HCT116 (cell line): Measurements from ENCODE around the gene GALNT16. TPM values are rescaled to one million over a fixed set of nuclear protein-coding genes. Genes with fewer than 3 reads are reported as not detected.

Experiments
- ATAC-seq: fragments of 200-7000 bp; cut with Tn5 transposase; 2 replicates; pipeline ENCODE4 v1.9.1; 2020; ENCODE audit warnings: mild to moderate bottlenecking, moderate library complexity
- BruUV-seq: library from RNA; stranded (reverse); fragments of 400-500 nt; replicated peaks from 2 replicates; lab custom pipeline; 2021; lab: Mats Ljungman, UMichigan
- CTCF ChIA-PET: fragments of 300-600 bp; sonication (Branson Sonifier 250); formaldehyde crosslinking; loops from one replicate; lab custom pipeline; 2021; ENCODE audit warnings: antibody characterized with exemption; lab: Charles Lee
- POLR2A ChIA-PET: fragments of 300-600, 350-600 bp; sonication (Branson Sonifier 250); formaldehyde crosslinking; loops from one replicate; lab custom pipeline; 2021; ENCODE audit warnings: antibody characterized with exemption; lab: Charles Lee
- RAD21 ChIA-PET, 2 experiments: fragments of 300-600 bp; sonication (Branson Sonifier 250); formaldehyde crosslinking; loops; one replicate each; lab custom pipeline; 2023; ENCODE audit warnings: low total read pairs in 2 of 2; ENCODE audit not compliant: uncharacterized antibody in 2 of 2, unreplicated experiment in 2 of 2, low non-redundant PET in 1 of 2; lab: Charles Lee
- DNase-seq: peaks from one replicate; pipeline ENCODE4 v3.0.0-alpha.2; 2010; ENCODE audit warnings: low read depth, low spot score
- H2AFZ ChIP-seq: fragments of 200-600 bp; shearing (Covaris generic), sonication (generic); 2 replicates; pipeline ENCODE4 v1.6.1; 2017; ENCODE audit warnings: low read depth, mixed run types, mixed read lengths, antibody characterized with exemption, low read length; ENCODE audit not compliant: poor library complexity, severe bottlenecking
- H3K27ac ChIP-seq: 2 replicates; pipeline ENCODE4 v1.5.1; 2012; ENCODE audit warnings: low read depth, low read length
- H3K27me3 ChIP-seq: fragments of 200-600 bp; sonication (generic); 2 replicates; pipeline ENCODE4 v1.6.1; 2016; ENCODE audit warnings: mixed run types, low read length, mixed read lengths; ENCODE audit not compliant: insufficient read depth
- H3K36me3 ChIP-seq, 2 experiments: fragments of 200-500 bp in 1 of 2; fragments of 200-600 bp in 1 of 2; sonication (Bioruptor generic) in 1 of 2; sonication (generic) in 1 of 2; 2 replicates each; pipeline versions ENCODE4 v1.5.1 to v1.6.1; 2014 to 2016; ENCODE audit warnings: low read length in 2 of 2, inconsistent platforms in 1 of 2, mixed read lengths in 1 of 2, mixed run types in 1 of 2; ENCODE audit not compliant: insufficient read depth in 2 of 2, control insufficient read depth in 1 of 2
- H3K4me1 ChIP-seq, 2 experiments: fragments of 200-600 bp in 1 of 2; sonication (generic) in 1 of 2; 2 replicates each; pipeline versions ENCODE4 v1.5.1 to v1.6.1; 2012 to 2017; ENCODE audit warnings: low read length in 2 of 2, inconsistent platforms in 1 of 2, mild to moderate bottlenecking in 1 of 2, mixed read lengths in 1 of 2, mixed run types in 1 of 2, moderate library complexity in 1 of 2; ENCODE audit not compliant: insufficient read depth in 2 of 2, control insufficient read depth in 1 of 2
- H3K4me2 ChIP-seq: fragments of 200-600 bp; sonication (generic); 2 replicates; pipeline ENCODE4 v1.6.1; 2017; ENCODE audit warnings: mixed run types, low read length, mixed read lengths
- H3K4me3 ChIP-seq, 2 experiments: fragments of 200-600 bp in 1 of 2; sonication (generic) in 1 of 2; replicated peaks in 1 of 2; 2 replicates each; pipeline ENCODE4 v1.5.1; 2011 to 2016; ENCODE audit warnings: low read length in 2 of 2, control low read depth in 1 of 2, low read depth in 1 of 2, mild to moderate bottlenecking in 1 of 2, mixed read lengths in 1 of 2, mixed run types in 1 of 2
- H3K79me2 ChIP-seq: fragments of 200-600 bp; sonication (generic); 2 replicates; pipeline ENCODE4 v1.6.1; 2017; ENCODE audit warnings: mild to moderate bottlenecking, mixed run types, low read length, moderate library complexity, mixed read lengths; ENCODE audit not compliant: insufficient read depth
- H3K9ac ChIP-seq: fragments of 200-600 bp; sonication (generic); 2 replicates; pipeline ENCODE4 v1.6.1; 2016; ENCODE audit warnings: low read length, mixed read lengths
- H3K9me2 ChIP-seq: fragments of 200-600 bp; sonication (generic), shearing (Covaris generic); 2 replicates; pipeline ENCODE4 v1.6.1; 2017; ENCODE audit warnings: mixed run types, mild to moderate bottlenecking, moderate library complexity; ENCODE audit not compliant: insufficient read depth
- H3K9me3 ChIP-seq, 2 experiments: fragments of 200-500 bp in 1 of 2; fragments of 200-600 bp in 1 of 2; sonication (Bioruptor generic) in 1 of 2; sonication (generic) in 1 of 2; 2 replicates each; pipeline ENCODE4 v1.6.1; 2014 to 2017; ENCODE audit warnings: low read length in 2 of 2, mixed read lengths in 2 of 2, inconsistent platforms in 1 of 2, low read depth in 1 of 2, mild to moderate bottlenecking in 1 of 2, mixed run types in 1 of 2, moderate library complexity in 1 of 2; ENCODE audit not compliant: control insufficient read depth in 1 of 2, insufficient read depth in 1 of 2
- H4K20me1 ChIP-seq: fragments of 200-600 bp; sonication (generic), shearing (Covaris generic); 2 replicates; pipeline ENCODE4 v1.6.1; 2017; ENCODE audit warnings: mixed run types, mild to moderate bottlenecking, moderate library complexity; ENCODE audit not compliant: insufficient read depth
- CTCF ChIP-seq, 3 experiments: fragments of 200-600 bp in 1 of 3; sonication (generic) in 1 of 3; IDR thresholded peaks in 2 of 3; conservative IDR thresholded peaks in 1 of 3; 2 replicates each; pipeline ENCODE4 v1.5.1; 2012 to 2017; ENCODE audit warnings: low read depth in 2 of 3, low read length in 2 of 3, antibody characterized with exemption in 1 of 3, borderline replicate concordance in 1 of 3, control low read depth in 1 of 3, mild to moderate bottlenecking in 1 of 3, mixed read lengths in 1 of 3, mixed run types in 1 of 3, moderate library complexity in 1 of 3; ENCODE audit not compliant: insufficient read depth in 1 of 3
- EGR1 ChIP-seq: IDR thresholded peaks from 2 replicates; pipeline ENCODE4 v1.6.1; 2012; ENCODE audit warnings: low read depth
- ELF1 ChIP-seq: IDR thresholded peaks from 2 replicates; pipeline ENCODE4 v1.6.1; 2012; ENCODE audit warnings: low read depth, borderline replicate concordance
- EZH2 ChIP-seq: fragments of 200-600 bp; sonication (generic); IDR thresholded peaks from 2 replicates; pipeline ENCODE4 v1.6.1; 2017; ENCODE audit warnings: antibody characterized with exemption, mixed run types
- EZH2phosphoT487 ChIP-seq: fragments of 200-600 bp; IDR thresholded peaks from 2 replicates; pipeline ENCODE4 v1.6.1; 2018; ENCODE audit warnings: antibody characterized with exemption, borderline replicate concordance
- FOSL1 ChIP-seq: IDR thresholded peaks from 2 replicates; pipeline ENCODE4 v1.6.1; 2012; ENCODE audit warnings: low read depth
- JUND ChIP-seq: IDR thresholded peaks from 2 replicates; pipeline ENCODE4 v1.6.1; 2012
- REST ChIP-seq: IDR thresholded peaks from 2 replicates; pipeline ENCODE4 v1.6.1; 2012; ENCODE audit warnings: low read depth
- SIN3A ChIP-seq: IDR thresholded peaks from 2 replicates; pipeline ENCODE4 v1.6.1; 2012; ENCODE audit warnings: low read depth
- SP1 ChIP-seq: IDR thresholded peaks from 2 replicates; pipeline ENCODE4 v1.6.1; 2012; ENCODE audit warnings: low read depth
- YY1 ChIP-seq: IDR thresholded peaks from 2 replicates; pipeline ENCODE4 v1.6.1; 2011; ENCODE audit warnings: low read length, low read depth, moderate library complexity, mild to moderate bottlenecking; ENCODE audit not compliant: insufficient replicate concordance; ENCODE audit errors: extremely low read depth
- ZBTB33 ChIP-seq: IDR thresholded peaks from 2 replicates; pipeline ENCODE4 v1.6.1; 2011; ENCODE audit warnings: mild to moderate bottlenecking, low read length, moderate library complexity; ENCODE audit not compliant: insufficient replicate concordance; ENCODE audit errors: extremely low read depth
- ZNF274 ChIP-seq: fragments of 200-500 bp; sonication (Bioruptor generic); IDR thresholded peaks from 2 replicates; pipeline ENCODE4 v1.6.1; 2014; ENCODE audit warnings: mild to moderate bottlenecking, low read depth, low read length, inconsistent platforms
- intact Hi-C: fragments of 100-400 bp; cut with micrococcal nuclease; formaldehyde crosslinking; loops from 2 replicates; pipeline ENCODE4 v1.10.0; 2022
- total RNA-seq: library from RNA; stranded (reverse); gene quantifications from one replicate; pipeline ENCODE4 v1.2.1, GENCODE V29; 2021; ENCODE audit not compliant: unreplicated experiment

GALNT16 gene
- total RNA-seq, 1 experiment from 2014 or later: 0.32 TPM

- ATAC-seq: no peak
- POLR2A ChIA-PET: no interaction called here
Measured at GRCh38 chr14:69356903-69357543, 97.1 kb downstream of the GALNT16 start.

More at GRCh38 chr14:69356903-69357543, 97.1 kb downstream of the GALNT16 start:
- Histone ChIP-seq H3K9me2 (no peaks in the 10 kb centered on the region), H3K4me2 (no peak overlapping the region), H3K4me1 (no peaks in the 10 kb centered on the region), H3K4me3 (no peak overlapping the region), H3K36me3 (no peaks in the 10 kb centered on the region)
- TF ChIP-seq SP1 (no peak), ZBTB33 (no peak), ZNF274 (no peak), EZH2 (no peak), ELF1 (no peak), REST (no peak), CTCF (IDR thresholded peaks at IDR 0.05 in 2 of 3, conservative IDR thresholded peaks at IDR 0.05 in 1 of 3; ENCODE audit: borderline replicate concordance in 1 of 3, insufficient read depth in 1 of 3, low read depth in 2 of 3, low read length in 2 of 3) (no peak), YY1 (no peak), EGR1 (no peak), JUND (no peak), SIN3A (no peak), EZH2phosphoT487 (no peak), FOSL1 (no peak)
- TF ChIP-seq, all 23 proteins: peak for 0
- H4K20me1 ChIP-seq: no peaks in the 10 kb centered on the region
- no peaks in the 10 kb centered on the region for H3K27me3 ChIP-seq
- intact Hi-C loops: no loop called here
- DNase-seq: no peak
- H2AFZ ChIP-seq: no peak overlapping the region
- CTCF ChIA-PET: interaction anchor here (1.5 kb wide), 1 partner anchor 10 kb away, joined by 3 read pairs; no protein-coding TSS in a partner anchor
- no peaks in the 10 kb centered on the region for H3K79me2 ChIP-seq
- RAD21 ChIA-PET: no interaction called here
- no peak overlapping the region for H3K27ac ChIP-seq
- H3K9ac ChIP-seq: no peak overlapping the region
- no TSS peak for BruUV-seq
- no peaks in the 10 kb centered on the region for H3K9me3 ChIP-seq
